Loucy (cell line): ENCODE measurements around the gene GFRA1.

Experiments
- H2AFZ ChIP-seq: fragments of 200-600 bp; sonication (generic); 2 replicates; pipeline ENCODE4 v1.6.0; 2016; ENCODE audit warnings: antibody characterized with exemption, mild to moderate bottlenecking, low read length, moderate library complexity
- H3F3A ChIP-seq: fragments of 200-600 bp; 2 replicates; pipeline ENCODE4 v1.6.0; 2016; ENCODE audit warnings: antibody characterized with exemption, low read depth, mild to moderate bottlenecking
- H3K27me3 ChIP-seq: fragments of 200-600 bp; sonication (generic); 2 replicates; pipeline ENCODE4 v1.6.1; 2014; ENCODE audit warnings: low read length, mild to moderate bottlenecking; ENCODE audit not compliant: insufficient read depth, poor library complexity, severe bottlenecking
- H3K36me3 ChIP-seq: fragments of 200-600 bp; sonication (generic); 2 replicates; pipeline ENCODE4 v1.6.1; 2016; ENCODE audit warnings: low read length; ENCODE audit not compliant: insufficient read depth
- H3K4me1 ChIP-seq: fragments of 200-600 bp; sonication (generic); 2 replicates; pipeline ENCODE4 v1.5.1; 2014; ENCODE audit warnings: low read length, mild to moderate bottlenecking; ENCODE audit not compliant: insufficient read depth, poor library complexity, severe bottlenecking
- H3K4me2 ChIP-seq: fragments of 200-600 bp; sonication (generic); 2 replicates; pipeline ENCODE4 v1.6.0; 2014; ENCODE audit warnings: antibody characterized with exemption, low read length, low read depth, mild to moderate bottlenecking; ENCODE audit not compliant: poor library complexity, severe bottlenecking
- H3K4me3 ChIP-seq: fragments of 200-600 bp; sonication (generic); 2 replicates; pipeline ENCODE4 v1.5.1; 2014; ENCODE audit warnings: low read length, mild to moderate bottlenecking, mixed read lengths; ENCODE audit not compliant: poor library complexity, severe bottlenecking
- H3K79me2 ChIP-seq: fragments of 200-600 bp; sonication (generic); 2 replicates; pipeline ENCODE4 v1.6.1; 2014; ENCODE audit warnings: low read length; ENCODE audit not compliant: insufficient read depth
- H3K9ac ChIP-seq: fragments of 200-600 bp; sonication (generic); 2 replicates; pipeline ENCODE4 v1.6.0; 2014; ENCODE audit warnings: mild to moderate bottlenecking, low read depth, low read length, moderate library complexity; ENCODE audit not compliant: poor library complexity, severe bottlenecking
- H3K9me2 ChIP-seq: fragments of 200-600 bp; sonication (generic); replicated peaks from 2 replicates; pipeline ENCODE4 v1.6.1; 2016; ENCODE audit warnings: low read depth, low read length, mixed read lengths
- H3K9me3 ChIP-seq: fragments of 200-600 bp; sonication (generic); 2 replicates; pipeline ENCODE4 v1.6.1; 2014; ENCODE audit warnings: mild to moderate bottlenecking, antibody characterized with exemption, low read length, low read depth; ENCODE audit not compliant: insufficient read depth
- H4K20me1 ChIP-seq: fragments of 200-600 bp; sonication (generic); 2 replicates; pipeline ENCODE4 v1.6.0; 2014; ENCODE audit warnings: antibody characterized with exemption, low read length, mild to moderate bottlenecking; ENCODE audit not compliant: insufficient read depth, poor library complexity, severe bottlenecking
- EZH2phosphoT487 ChIP-seq: fragments of 200-600 bp; IDR thresholded peaks from 2 replicates; pipeline ENCODE4 v1.6.1; 2018; ENCODE audit warnings: antibody characterized with exemption, mild to moderate bottlenecking, moderate library complexity, borderline replicate concordance
- TF ChIP-seq, protein P1 (sequence below): fragments of 200-600 bp; sonication (generic); conservative IDR thresholded peaks from 2 replicates; pipeline ENCODE4 v1.5.1; 2014; ENCODE audit warnings: mild to moderate bottlenecking, antibody characterized with exemption, low read length

GFRA1 gene

DNA sequence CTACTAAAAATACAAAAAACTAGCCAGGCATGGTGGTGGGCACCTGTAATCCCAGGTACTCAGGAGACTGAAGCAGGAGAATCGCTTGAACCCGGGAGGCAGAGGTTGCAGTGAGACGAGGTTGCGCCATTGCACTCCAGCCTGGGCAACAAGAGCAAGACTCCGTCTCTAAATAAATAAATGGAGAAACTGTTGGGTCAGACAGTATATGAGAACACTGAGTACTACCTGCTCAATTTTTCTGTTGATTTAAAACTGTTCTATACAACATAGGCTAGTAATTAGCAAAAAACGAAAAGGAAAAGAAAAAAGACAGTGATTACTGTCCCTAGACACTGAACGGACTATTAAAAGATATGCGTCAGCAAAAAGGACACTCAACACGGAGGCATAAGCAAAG is 26.7 kb downstream of the GFRA1 start:
- H3K9me2 ChIP-seq: no peaks in the 10 kb centered on the region
- H3K79me2 ChIP-seq: peaks cover 59% of the 10 kb centered on the region; the same call in 1 of the 2 replicates
- no peak overlapping the region for H3K4me2 ChIP-seq
- H2AFZ ChIP-seq: no peak overlapping the region
- no peaks in the 10 kb centered on the region for H4K20me1 ChIP-seq
- H3K9ac ChIP-seq: no peak overlapping the region
- no peaks in the 10 kb centered on the region for H3K4me1 ChIP-seq
- H3K27me3 ChIP-seq: no peaks in the 10 kb centered on the region
- no peaks in the 10 kb centered on the region for H3K9me3 ChIP-seq
- H3F3A ChIP-seq: no peaks in the 10 kb centered on the region
- no peak overlapping the region for H3K4me3 ChIP-seq
- no peak for TF ChIP-seq EZH2phosphoT487
- TF ChIP-seq, protein P1, sequence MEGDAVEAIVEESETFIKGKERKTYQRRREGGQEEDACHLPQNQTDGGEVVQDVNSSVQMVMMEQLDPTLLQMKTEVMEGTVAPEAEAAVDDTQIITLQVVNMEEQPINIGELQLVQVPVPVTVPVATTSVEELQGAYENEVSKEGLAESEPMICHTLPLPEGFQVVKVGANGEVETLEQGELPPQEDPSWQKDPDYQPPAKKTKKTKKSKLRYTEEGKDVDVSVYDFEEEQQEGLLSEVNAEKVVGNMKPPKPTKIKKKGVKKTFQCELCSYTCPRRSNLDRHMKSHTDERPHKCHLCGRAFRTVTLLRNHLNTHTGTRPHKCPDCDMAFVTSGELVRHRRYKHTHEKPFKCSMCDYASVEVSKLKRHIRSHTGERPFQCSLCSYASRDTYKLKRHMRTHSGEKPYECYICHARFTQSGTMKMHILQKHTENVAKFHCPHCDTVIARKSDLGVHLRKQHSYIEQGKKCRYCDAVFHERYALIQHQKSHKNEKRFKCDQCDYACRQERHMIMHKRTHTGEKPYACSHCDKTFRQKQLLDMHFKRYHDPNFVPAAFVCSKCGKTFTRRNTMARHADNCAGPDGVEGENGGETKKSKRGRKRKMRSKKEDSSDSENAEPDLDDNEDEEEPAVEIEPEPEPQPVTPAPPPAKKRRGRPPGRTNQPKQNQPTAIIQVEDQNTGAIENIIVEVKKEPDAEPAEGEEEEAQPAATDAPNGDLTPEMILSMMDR: no peak
- peaks cover 16% of the 10 kb centered on the region; the same call in 1 of the 2 replicates for H3K36me3 ChIP-seq

DNA sequence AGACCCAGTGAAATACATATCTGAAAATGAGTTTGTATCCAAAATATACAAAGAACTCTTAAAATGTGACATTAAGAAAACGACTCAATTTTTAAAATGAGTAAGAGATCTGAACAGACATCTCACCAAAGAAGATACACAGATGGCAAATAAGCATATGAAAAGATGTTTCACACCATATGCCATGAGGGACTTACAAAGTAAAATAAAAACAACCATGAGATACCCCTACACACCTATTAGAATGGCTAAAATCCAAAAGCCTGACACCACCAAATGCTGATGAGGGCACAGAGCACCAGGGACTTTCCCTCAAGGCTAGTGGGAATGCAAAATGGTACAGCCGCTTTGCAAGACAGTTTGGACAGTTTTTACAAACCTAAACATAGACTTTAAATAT is 27.9 kb downstream of the GFRA1 start:
- Histone ChIP-seq H2AFZ (no peak overlapping the region), H3K4me1 (no peaks in the 10 kb centered on the region), H3K4me3 (no peak overlapping the region), H3K4me2 (no peak overlapping the region), H3K79me2 (peaks cover 59% of the 10 kb centered on the region), H3F3A (no peaks in the 10 kb centered on the region), H3K9me2 (no peaks in the 10 kb centered on the region), H3K27me3 (no peaks in the 10 kb centered on the region), H3K9ac (no peak overlapping the region), H3K36me3 (peaks cover 23% of the 10 kb centered on the region; the same call in 1 of the 2 replicates), H3K9me3 (no peaks in the 10 kb centered on the region), H4K20me1 (no peaks in the 10 kb centered on the region)
- TF ChIP-seq, protein P1: no peak
- TF ChIP-seq EZH2phosphoT487: no peak

GRCh38 chr10:116241642-116242410 is 31.2 kb downstream of the GFRA1 start:
- H2AFZ ChIP-seq: no peak overlapping the region
- H3K4me1 ChIP-seq: peaks cover 6% of the 10 kb centered on the region
- H3K36me3 ChIP-seq: peaks cover 17% of the 10 kb centered on the region; the same call in 1 of the 2 replicates

More at GRCh38 chr10:116241642-116242410, 31.2 kb downstream of the GFRA1 start:
- Histone ChIP-seq H3K79me2 (peaks cover 70% of the 10 kb centered on the region), H3K4me3 (no peak overlapping the region), H3K9ac (no peak overlapping the region), H3K9me3 (no peaks in the 10 kb centered on the region), H3K9me2 (no peaks in the 10 kb centered on the region), H4K20me1 (no peaks in the 10 kb centered on the region), H3K27me3 (no peaks in the 10 kb centered on the region), H3K4me2 (no peak overlapping the region), H3F3A (no peaks in the 10 kb centered on the region)
- TF ChIP-seq EZH2phosphoT487: no peak
- TF ChIP-seq, protein P1: no peak
